ENCODE measurements around the gene ANXA4. TPM values are rescaled to one million over a fixed set of nuclear protein-coding genes. Genes with fewer than 3 reads are reported as not detected.

Gene ANXA4
- total and polyA plus RNA-seq, 4 donors = 17.6 to 135 (median 59.4) TPM

GRCh38 chr2:69720404-69720803, 21.5 kb upstream of the ANXA4 start:
- DNase-seq (ENCODE audit: low spot score) = no peak
- Histone ChIP-seq H3K36me3 (ENCODE audit: control insufficient read depth in 4 of 4, insufficient read depth in 3 of 4, low read depth in 1 of 4, low read length in 3 of 4) (no peaks in the 10 kb centered on the region), H3K4me1 (ENCODE audit: control insufficient read depth in 4 of 4, insufficient read depth in 4 of 4, low read length in 3 of 4) (peaks cover 0 to 10% (median 2%) of the 10 kb centered on the region in 4 donors), H3K27me3 (ENCODE audit: control insufficient read depth in 4 of 4, insufficient read depth in 4 of 4, low read length in 3 of 4) (no peaks in the 10 kb centered on the region), H3K27ac (ENCODE audit: low read depth in 1 of 2, low read length in 2 of 2) (no peak overlapping the region), H3K4me3 (ENCODE audit: low read depth in 1 of 3, low read length in 3 of 3) (no peak overlapping the region), H3K9me3 (ENCODE audit: control insufficient read depth in 4 of 4, low read length in 3 of 4) (no peaks in the 10 kb centered on the region), H3K9ac (ENCODE audit: low read depth in 1 of 2, low read length in 2 of 2) (no peak overlapping the region)
- TF ChIP-seq EGR1 (IDR thresholded peaks at IDR 0.05; ENCODE audit: low read depth in 2 of 2) (no peak), RAD21 (IDR thresholded peaks at IDR 0.05) (peak in 1 of 2 donors; percentile 22), GABPA (IDR thresholded peaks at IDR 0.05 in 1 of 2, conservative IDR thresholded peaks at IDR 0.05 in 1 of 2) (no peak), CTCF (IDR thresholded peaks at IDR 0.05; ENCODE audit: low read depth, low read length, missing input control) (peak; percentile 17), HNF4G (IDR thresholded peaks at IDR 0.05) (no peak), REST (IDR thresholded peaks at IDR 0.05) (no peak), NR2F2 (IDR thresholded peaks at IDR 0.05) (no peak), ATF3 (IDR thresholded peaks at IDR 0.05) (no peak)
- WGBS = 74% methylated on average over 1 of the region's 1 CpG

GRCh38 chr2:69721022-69721421, 20.9 kb upstream of the ANXA4 start:
- H3K27me3 ChIP-seq (ENCODE audit: control insufficient read depth in 4 of 4, insufficient read depth in 4 of 4, low read length in 3 of 4) = no peaks in the 10 kb centered on the region
- no peaks in the 10 kb centered on the region for H3K9me3 ChIP-seq (ENCODE audit: control insufficient read depth in 4 of 4, low read length in 3 of 4)
- no peaks in the 10 kb centered on the region for H3K36me3 ChIP-seq (ENCODE audit: control insufficient read depth in 4 of 4, insufficient read depth in 3 of 4, low read depth in 1 of 4, low read length in 3 of 4)
- peaks cover 0 to 10% (median 2%) of the 10 kb centered on the region in 4 donors for H3K4me1 ChIP-seq (ENCODE audit: control insufficient read depth in 4 of 4, insufficient read depth in 4 of 4, low read length in 3 of 4)
- no peak for DNase-seq (ENCODE audit: low spot score)
- H3K9ac ChIP-seq (ENCODE audit: low read depth in 1 of 2, low read length in 2 of 2) = no peak overlapping the region
- TF ChIP-seq FOXA2 (IDR thresholded peaks at IDR 0.05) (no peak), MAX (IDR thresholded peaks at IDR 0.05) (no peak), CTCF (IDR thresholded peaks at IDR 0.05; ENCODE audit: low read depth, low read length, missing input control) (no peak), ZBTB33 (IDR thresholded peaks at IDR 0.05) (no peak), FOXA1 (IDR thresholded peaks at IDR 0.05) (no peak), REST (IDR thresholded peaks at IDR 0.05) (no peak), GABPA (IDR thresholded peaks at IDR 0.05 in 1 of 2, conservative IDR thresholded peaks at IDR 0.05 in 1 of 2) (no peak), ATF3 (IDR thresholded peaks at IDR 0.05) (no peak), TAF1 (conservative IDR thresholded peaks at IDR 0.05) (no peak), NR2F2 (IDR thresholded peaks at IDR 0.05) (no peak), JUND (IDR thresholded peaks at IDR 0.05) (no peak), SP1 (IDR thresholded peaks at IDR 0.05) (no peak), RAD21 (IDR thresholded peaks at IDR 0.05) (no peak), HNF4A (conservative IDR thresholded peaks at IDR 0.05) (no peak), EGR1 (IDR thresholded peaks at IDR 0.05; ENCODE audit: low read depth in 2 of 2) (no peak), RXRA (IDR thresholded peaks at IDR 0.05) (no peak), YY1 (IDR thresholded peaks at IDR 0.05) (no peak)
- H3K4me3 ChIP-seq (ENCODE audit: low read depth in 1 of 3, low read length in 3 of 3) = no peak overlapping the region
- no peak overlapping the region for H3K27ac ChIP-seq (ENCODE audit: low read depth in 1 of 2, low read length in 2 of 2)
- 60% methylated on average over 4 of the region's 4 CpGs for WGBS

Measured in liver (tissue), 9 donors.